HG03135 (cell line): ENCODE data around the gene XPNPEP3.
"Not testable (repeated sequence)": the region's sequence is repeated elsewhere in the genome, so short reads cannot be mapped to it uniquely, and the experiment has no call there.

Experiments
- ATAC-seq: cut with Tn5 transposase; IDR thresholded peaks from one replicate; pipeline ENCODE4 v1.9.1; 2021; ENCODE audit warnings: mild to moderate bottlenecking, moderate library complexity; ENCODE audit not compliant: unreplicated experiment

Gene XPNPEP3

DNA sequence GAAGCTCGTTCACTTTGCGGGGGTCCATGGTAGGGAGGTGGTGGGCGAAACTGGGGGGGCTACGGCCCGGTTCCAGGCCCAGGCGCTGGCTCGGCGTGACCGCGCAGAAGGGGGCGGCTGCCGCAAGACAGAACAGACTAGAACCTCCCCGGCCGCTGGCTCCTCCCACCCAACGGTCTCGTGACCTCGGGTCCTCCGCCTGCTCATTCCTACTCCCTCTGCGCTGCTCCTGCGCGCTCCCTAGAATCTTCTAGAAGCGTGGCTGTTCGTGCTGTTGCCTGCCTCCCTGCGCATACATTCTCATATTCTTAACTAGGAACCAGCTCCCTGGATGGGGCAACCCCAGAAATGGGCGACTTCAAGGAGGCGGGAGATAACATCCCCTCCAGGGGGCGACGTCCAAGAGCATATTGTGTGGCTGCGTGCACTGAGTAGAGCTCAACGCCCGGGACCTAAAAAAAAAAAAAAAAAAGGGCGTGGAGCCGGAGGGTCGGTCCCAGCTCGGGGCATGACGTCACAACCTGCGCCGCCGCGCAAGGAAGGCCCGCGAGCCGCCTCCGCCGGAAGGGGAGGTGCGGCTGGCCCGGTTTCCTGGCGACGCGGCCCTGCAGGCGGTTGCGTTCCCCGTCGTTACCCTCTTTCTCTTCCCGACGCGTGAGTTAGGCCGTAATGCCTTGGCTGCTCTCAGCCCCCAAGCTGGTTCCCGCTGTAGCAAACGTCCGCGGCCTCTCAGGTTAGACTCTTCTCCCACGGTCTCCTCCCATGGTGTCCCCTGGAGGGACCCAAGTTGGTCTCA is at the start of gene XPNPEP3, which contains the start of gene ST13:
Gene XPNPEP3, plus strand, starts transcription at position 636 of the 796 bp plus-strand sequence. Its CDS starts 34 bp downstream, at position 670.
Gene ST13, minus strand, starts transcription at position 127 of the 796 bp plus-strand sequence. Its CDS starts 99 bp downstream, at position 28.
- ATAC-seq: peak; percentile 87

- ATAC-seq: no peak
These were observed 48.7 kb upstream of the XPNPEP3 start for GRCh38 chr22:40808018-40808841.

GRCh38 chr22:40813912-40814315 is 43.0 kb upstream of the XPNPEP3 start:
- ATAC-seq: no peak

DNA sequence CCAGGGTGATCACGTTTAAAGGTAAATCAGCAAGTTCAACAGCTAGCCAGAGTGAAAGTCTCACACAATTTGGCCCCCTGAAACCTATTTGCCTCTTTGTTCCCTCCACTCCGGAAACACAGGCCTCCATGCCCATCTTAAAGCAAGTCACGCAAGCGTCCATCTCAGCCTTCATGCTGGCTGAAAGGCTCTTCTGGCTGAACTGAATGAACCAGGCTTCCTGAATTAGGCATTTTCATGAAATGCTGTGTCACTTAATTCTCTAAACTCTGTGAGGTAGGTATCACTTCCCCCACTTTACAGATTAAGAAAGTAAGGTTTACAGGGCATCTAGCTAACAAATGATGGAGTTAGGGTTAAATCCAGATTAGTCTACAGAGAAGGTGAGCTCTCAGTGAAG is 39.2 kb upstream of the XPNPEP3 start:
- no peak for ATAC-seq

GRCh38 chr22:40818192-40818746 is 38.7 kb upstream of the XPNPEP3 start:
- ATAC-seq: no peak

DNA sequence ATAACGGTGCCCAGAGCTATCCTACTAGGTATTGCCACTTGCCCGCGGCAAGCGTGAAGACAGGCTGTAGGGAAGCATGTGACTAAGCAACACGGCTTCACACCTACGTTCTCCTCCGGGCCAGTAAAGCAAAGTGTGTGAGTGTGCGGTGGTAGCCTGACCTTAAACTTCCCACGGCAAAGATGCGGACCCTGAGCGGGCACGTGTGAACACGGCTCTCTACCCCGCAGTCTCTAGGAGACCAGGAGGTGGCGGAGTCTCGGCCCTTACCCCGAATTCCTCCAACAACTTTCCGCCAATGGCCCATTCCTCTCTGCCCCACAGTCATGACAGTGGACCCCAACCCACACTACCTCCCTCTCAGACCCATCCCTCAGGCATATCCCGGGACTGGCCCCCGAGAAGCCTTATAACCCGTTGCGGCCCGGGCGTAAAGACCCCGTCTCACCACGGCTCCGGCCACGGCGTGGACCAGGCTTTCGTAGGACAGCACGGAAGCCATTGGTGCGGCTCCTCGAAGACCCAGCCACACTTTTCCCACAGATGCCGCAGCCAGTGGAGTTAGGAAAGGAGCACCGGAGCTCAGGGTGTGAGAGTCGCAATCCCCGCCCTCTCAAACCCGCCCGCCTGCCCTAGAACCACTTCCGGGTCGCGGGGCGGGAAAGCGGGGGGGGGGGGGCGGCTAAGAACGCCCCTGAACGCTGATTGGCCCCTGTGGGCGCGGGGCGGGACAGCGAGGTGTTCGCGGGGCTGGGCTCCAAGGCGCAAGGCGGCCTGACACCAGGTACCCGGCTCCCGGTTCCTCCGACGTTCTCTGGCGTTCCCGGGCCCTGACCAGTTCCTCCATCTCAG is 38.0 kb upstream of the XPNPEP3 start, which contains the start of gene SLC25A17:
Gene SLC25A17, minus strand, starts transcription at position 600 of the 852 bp plus-strand sequence. Its CDS starts 98 bp downstream, at position 502.
- peak; percentile 67 for ATAC-seq

DNA sequence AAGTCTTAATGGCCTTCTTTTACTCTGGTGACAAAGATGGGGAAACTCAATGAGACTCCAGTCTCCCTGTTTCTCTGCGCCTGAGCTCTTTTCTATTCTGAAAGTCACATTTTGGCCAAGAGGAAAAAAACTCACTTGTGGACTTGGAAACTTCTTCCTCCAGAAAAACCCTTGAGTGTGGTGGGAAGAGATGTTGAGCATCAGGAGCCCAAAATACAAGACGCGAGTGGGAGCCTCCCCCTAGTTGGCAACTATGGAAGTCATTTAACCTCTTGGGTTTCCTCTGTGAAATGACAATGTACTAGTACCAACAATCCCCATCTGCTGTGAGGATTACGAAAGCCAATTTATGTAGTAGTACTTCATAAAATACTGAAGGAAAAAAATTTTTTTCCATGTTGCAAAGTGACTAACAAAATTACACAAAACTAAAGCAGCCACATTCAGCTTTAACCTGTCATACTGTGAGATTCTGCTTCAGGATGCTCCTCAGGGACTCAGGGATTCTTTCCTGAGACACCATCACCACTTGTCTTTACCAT is 37.3 kb upstream of the XPNPEP3 start:
- ATAC-seq: no peak

GRCh38 chr22:40823426-40823825 is 33.5 kb upstream of the XPNPEP3 start:
- no peak for ATAC-seq

DNA sequence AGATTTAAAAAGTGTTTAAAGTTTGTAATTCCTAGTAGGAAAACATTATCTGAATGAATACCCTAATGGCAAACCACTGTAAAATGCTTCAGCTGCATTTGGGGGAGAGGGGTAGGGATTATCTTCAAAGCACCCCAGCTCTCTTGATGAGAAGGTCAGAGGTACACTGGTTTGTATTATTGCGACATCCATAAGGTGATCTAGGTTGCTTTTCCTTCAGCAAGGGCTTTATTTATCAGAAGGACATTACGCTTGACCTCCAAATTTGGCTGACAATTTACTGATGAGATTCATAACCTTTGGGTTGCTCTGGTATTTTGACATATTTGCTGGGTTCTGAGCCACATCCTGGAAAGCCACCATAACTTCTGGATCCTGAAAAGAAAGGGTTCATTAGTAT is 30.7 kb upstream of the XPNPEP3 start:
- not testable (repeated sequence) for ATAC-seq

- ATAC-seq: no peak
These were observed 29.8 kb upstream of the XPNPEP3 start for GRCh38 chr22:40826984-40827741.

GRCh38 chr22:40829131-40829530 is 27.8 kb upstream of the XPNPEP3 start:
- ATAC-seq: no peak

- no peak for ATAC-seq
These were observed 22.3 kb upstream of the XPNPEP3 start for GRCh38 chr22:40834619-40835018.

- no peak for ATAC-seq
These were observed 18.5 kb upstream of the XPNPEP3 start for GRCh38 chr22:40838486-40838885.

GRCh38 chr22:40844951-40845350 is 12.0 kb upstream of the XPNPEP3 start:
- no peak for ATAC-seq

DNA sequence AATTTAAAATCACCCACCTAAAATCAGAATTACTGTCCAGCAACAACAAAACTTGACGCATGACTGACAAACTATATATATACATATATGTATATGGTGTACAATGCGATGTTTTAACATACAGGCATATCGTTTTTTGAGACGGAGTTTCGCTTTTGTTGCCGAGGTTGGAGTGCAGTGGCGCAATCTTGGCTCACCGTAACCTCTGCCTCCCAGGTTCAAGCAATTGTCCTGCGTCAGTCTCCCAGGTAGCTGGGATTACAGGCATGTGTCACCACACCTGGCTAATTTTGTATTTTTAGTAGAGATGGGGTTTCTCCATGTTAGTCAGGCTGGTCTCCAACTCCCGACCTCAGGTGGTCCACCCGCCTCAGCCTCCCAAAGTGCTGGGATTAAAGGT is 11.1 kb upstream of the XPNPEP3 start:
- not testable (repeated sequence) for ATAC-seq

DNA sequence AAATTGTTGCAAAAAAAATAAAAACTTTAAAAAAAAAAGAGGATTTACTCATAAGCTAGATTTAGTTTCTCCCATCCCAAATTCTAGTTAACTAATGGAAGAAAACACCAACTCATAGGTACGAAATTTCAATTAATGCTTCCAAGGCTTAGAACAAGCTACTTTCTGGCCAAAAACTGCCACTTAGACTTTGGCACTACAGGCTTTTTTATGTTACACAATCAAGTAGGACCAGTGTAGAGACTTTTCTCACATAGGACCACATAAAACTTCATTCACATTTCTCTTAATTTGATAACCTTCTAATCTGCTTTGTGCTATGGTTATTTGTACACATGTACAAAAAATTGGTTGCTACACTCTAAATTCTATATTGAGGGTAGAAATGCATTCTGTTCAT is 3.6 kb upstream of the XPNPEP3 start:
- ATAC-seq: no peak

DNA sequence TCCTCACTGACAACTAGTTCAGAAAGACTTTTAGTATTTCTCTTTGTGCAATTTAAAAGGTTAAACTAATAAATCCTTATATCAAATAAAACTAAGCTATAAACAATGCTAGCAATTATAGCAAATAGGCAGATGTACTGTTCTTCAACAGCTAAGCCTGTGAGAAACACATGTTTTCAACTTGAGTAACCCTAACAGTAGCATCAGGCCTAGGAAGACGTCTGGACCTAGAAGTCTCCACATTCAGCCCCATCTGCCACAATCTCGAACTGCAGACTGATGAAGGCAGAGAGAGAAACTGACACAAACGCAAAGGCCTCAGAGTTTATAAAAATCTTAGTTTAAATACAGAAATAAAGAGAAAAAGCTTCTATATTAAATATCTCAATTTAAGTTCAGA is 3.0 kb upstream of the XPNPEP3 start:
- no peak for ATAC-seq

DNA sequence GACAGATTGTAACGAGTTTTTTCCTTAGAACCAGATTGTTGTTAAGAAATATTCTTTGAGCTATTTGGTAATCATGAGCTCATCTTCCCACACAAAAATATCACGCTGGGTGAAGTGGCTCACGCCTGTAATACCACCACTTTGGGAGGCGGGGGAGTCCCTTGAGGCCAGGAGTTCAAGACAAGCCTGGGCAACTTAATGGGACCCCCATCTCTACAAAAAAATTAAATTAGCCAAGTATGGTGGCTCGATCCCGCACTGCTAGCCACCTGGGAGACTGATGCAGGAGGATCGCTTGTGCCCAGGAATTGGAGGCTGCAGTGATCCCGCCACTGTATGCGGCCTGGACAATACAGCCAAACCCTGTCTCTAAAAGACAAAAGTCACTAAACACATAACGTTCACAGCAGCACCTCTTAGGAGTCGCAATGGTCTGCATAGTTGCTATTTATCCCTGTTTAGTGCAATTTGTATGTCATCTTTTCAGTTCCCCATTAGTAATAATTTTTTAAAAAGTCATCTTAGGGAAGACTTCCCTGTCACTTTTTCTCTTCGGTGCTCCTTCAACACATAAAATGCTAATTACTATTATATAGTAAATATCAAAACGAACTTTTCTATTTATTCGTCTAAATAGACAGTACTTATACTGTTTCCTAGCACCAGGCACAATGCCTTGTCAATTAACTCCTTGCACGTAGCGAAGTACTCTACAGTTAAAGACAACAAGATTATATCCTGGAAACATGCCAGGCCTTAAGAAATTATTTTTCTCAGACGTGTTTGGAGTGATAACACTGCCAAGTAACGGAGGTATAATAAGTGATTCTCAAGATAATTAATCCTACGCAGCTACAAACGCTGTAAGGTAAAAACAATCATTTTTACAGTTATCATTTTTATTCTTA is 1.6 kb upstream of the XPNPEP3 start:
- no peak for ATAC-seq
